ENCODE results near the gene HOXA10. TPM values are rescaled to one million over a fixed set of nuclear protein-coding genes. Genes with fewer than 3 reads are reported as not detected.

Gene HOXA10
- total and polyA plus RNA-seq, 4 donors = 0.03 to 0.70 (median 0.13) TPM

- no peak overlapping the region for H3K4me3 ChIP-seq (ENCODE audit: low read depth in 1 of 3, low read length in 3 of 3)
- no peak overlapping the region for H3K9ac ChIP-seq (ENCODE audit: low read depth in 1 of 2, low read length in 2 of 2)
- H3K36me3 ChIP-seq (ENCODE audit: control insufficient read depth in 4 of 4, insufficient read depth in 3 of 4, low read depth in 1 of 4, low read length in 3 of 4) = no peaks in the 10 kb centered on the region
- H3K27me3 ChIP-seq (ENCODE audit: control insufficient read depth in 4 of 4, insufficient read depth in 4 of 4, low read length in 3 of 4) = peaks cover 18 to 56% (median 36%) of the 10 kb centered on the region in 4 donors
- no peak for DNase-seq (ENCODE audit: low spot score)
- H3K9me3 ChIP-seq (ENCODE audit: control insufficient read depth in 4 of 4, low read length in 3 of 4) = peaks cover 0 to 5% (median 0%) of the 10 kb centered on the region in 4 donors
- no peak overlapping the region for H3K27ac ChIP-seq (ENCODE audit: low read depth in 1 of 2, low read length in 2 of 2)
- H3K4me1 ChIP-seq (ENCODE audit: control insufficient read depth in 4 of 4, insufficient read depth in 4 of 4, low read length in 3 of 4) = peaks cover 16 to 34% (median 19%) of the 10 kb centered on the region in 4 donors
- WGBS = 9% methylated on average over 30 of the region's 30 CpGs
- TF ChIP-seq RAD21 (IDR thresholded peaks at IDR 0.05) (no peak), MAX (IDR thresholded peaks at IDR 0.05) (no peak)
Measured at GRCh38 chr7:27156916-27157701, 17.0 kb downstream of the HOXA10 start.

GRCh38 chr7:27156508-27156898 lies 17.6 kb downstream of the HOXA10 start, which contains the start of gene HOXA7:
Gene HOXA7 (minus strand): TSS chr7:27156675. CDS start chr7:27156545, 130 bp downstream.
- no peak for DNase-seq (ENCODE audit: low spot score)
- H3K27ac ChIP-seq (ENCODE audit: low read depth in 1 of 2, low read length in 2 of 2) = no peak within 1 kb of the TSS
- TF ChIP-seq RAD21 (IDR thresholded peaks at IDR 0.05) (no peak), GABPA (IDR thresholded peaks at IDR 0.05 in 1 of 2, conservative IDR thresholded peaks at IDR 0.05 in 1 of 2) (no peak), TAF1 (conservative IDR thresholded peaks at IDR 0.05) (no peak), JUND (IDR thresholded peaks at IDR 0.05) (no peak), ZBTB33 (IDR thresholded peaks at IDR 0.05) (no peak), YY1 (IDR thresholded peaks at IDR 0.05) (no peak), FOXA1 (IDR thresholded peaks at IDR 0.05) (no peak), HNF4A (conservative IDR thresholded peaks at IDR 0.05) (no peak), MAX (IDR thresholded peaks at IDR 0.05) (no peak)
- no peaks in the 10 kb centered on the region for H3K36me3 ChIP-seq (ENCODE audit: control insufficient read depth in 4 of 4, insufficient read depth in 3 of 4, low read depth in 1 of 4, low read length in 3 of 4)
- H3K9ac ChIP-seq (ENCODE audit: low read depth in 1 of 2, low read length in 2 of 2) = no peak within 1 kb of the TSS
- H3K9me3 ChIP-seq (ENCODE audit: control insufficient read depth in 4 of 4, low read length in 3 of 4) = peaks cover 0 to 5% (median 0%) of the 10 kb centered on the region in 4 donors
- H3K4me1 ChIP-seq (ENCODE audit: control insufficient read depth in 4 of 4, insufficient read depth in 4 of 4, low read length in 3 of 4) = peaks cover 16 to 38% (median 20%) of the 10 kb centered on the region in 4 donors
- 5% methylated on average over 33 of the region's 33 CpGs for WGBS
- H3K27me3 ChIP-seq (ENCODE audit: control insufficient read depth in 4 of 4, insufficient read depth in 4 of 4, low read length in 3 of 4) = peaks cover 15 to 53% (median 39%) of the 10 kb centered on the region in 4 donors
- H3K4me3 ChIP-seq (ENCODE audit: low read depth in 1 of 3, low read length in 3 of 3) = no peak within 1 kb of the TSS

GRCh38 chr7:27155816-27156507 lies 18.2 kb downstream of the HOXA10 start:
- Histone ChIP-seq H3K9ac (ENCODE audit: low read depth in 1 of 2, low read length in 2 of 2) (no peak overlapping the region), H3K27me3 (ENCODE audit: control insufficient read depth in 4 of 4, insufficient read depth in 4 of 4, low read length in 3 of 4) (peaks cover 15 to 56% (median 41%) of the 10 kb centered on the region in 4 donors), H3K27ac (ENCODE audit: low read depth in 1 of 2, low read length in 2 of 2) (no peak overlapping the region), H3K9me3 (ENCODE audit: control insufficient read depth in 4 of 4, low read length in 3 of 4) (peaks cover 0 to 5% (median 0%) of the 10 kb centered on the region in 4 donors), H3K36me3 (ENCODE audit: control insufficient read depth in 4 of 4, insufficient read depth in 3 of 4, low read depth in 1 of 4, low read length in 3 of 4) (no peaks in the 10 kb centered on the region), H3K4me3 (ENCODE audit: low read depth in 1 of 3, low read length in 3 of 3) (no peak overlapping the region), H3K4me1 (ENCODE audit: control insufficient read depth in 4 of 4, insufficient read depth in 4 of 4, low read length in 3 of 4) (peaks cover 14 to 39% (median 22%) of the 10 kb centered on the region in 4 donors)
- 6% methylated on average over 63 of the region's 63 CpGs for WGBS
- DNase-seq (ENCODE audit: low spot score) = no peak
- TF ChIP-seq NR2F2 (IDR thresholded peaks at IDR 0.05) = no peak
